ENCODE measurements around the gene CCDC124.
"Not testable (repeated sequence)": the region's sequence is repeated elsewhere in the genome, so short reads cannot be mapped to it uniquely, and the experiment has no call there.

Gene CCDC124

DNA sequence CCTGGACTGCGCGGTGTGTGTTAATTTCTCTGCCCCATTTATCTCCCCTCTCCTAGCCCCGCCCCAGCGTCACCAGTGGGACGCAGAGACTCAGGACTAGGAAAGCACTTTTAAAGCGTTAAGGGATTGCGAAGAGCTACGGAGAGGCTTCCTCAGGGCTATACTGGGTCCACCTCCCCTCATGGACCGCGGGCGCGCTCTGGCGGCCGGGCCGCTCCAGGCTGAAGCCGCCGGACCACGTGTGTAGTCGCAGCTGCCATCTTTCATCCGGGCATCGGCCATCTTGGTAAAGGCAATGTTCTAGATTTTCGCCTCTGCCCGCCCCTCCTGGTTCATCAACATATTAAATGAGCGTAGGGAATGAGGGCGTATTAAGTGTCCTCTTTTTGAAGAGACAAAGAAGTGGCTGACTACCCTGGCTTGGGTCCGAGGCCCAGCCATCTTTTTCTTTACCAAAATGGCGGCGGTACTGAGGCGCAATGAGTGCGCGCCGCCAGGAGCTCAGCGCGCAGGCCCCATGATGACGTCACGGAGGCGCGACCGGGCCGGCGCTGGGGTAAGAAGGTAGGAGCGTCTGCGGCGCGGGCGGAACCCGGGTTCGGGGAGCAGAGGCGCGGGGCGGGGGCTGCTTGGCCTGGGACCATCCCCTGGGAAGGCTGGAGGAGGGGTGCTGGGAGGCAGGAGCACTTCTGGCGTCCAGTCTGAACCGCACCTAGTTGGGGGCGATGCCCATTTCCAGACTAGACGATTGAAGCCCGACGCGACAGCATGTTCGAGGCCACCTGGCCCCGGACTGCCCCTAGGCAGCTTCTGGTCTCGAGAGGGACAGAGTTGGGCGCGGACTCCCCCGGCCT, at the start of gene CCDC124:
CCDC124 (plus strand) TSS at position 531 of the 854 bp plus-strand sequence. CDS start 3,406 bp downstream, outside the sequence.
- peak; percentile 89 for DNase-seq

- no peak for DNase-seq
Measured at GRCh38 chr19:17883627-17884410, 49.0 kb upstream of the CCDC124 start.

GRCh38 chr19:17886515-17886914, 46.3 kb upstream of the CCDC124 start:
- DNase-seq = no peak

DNA sequence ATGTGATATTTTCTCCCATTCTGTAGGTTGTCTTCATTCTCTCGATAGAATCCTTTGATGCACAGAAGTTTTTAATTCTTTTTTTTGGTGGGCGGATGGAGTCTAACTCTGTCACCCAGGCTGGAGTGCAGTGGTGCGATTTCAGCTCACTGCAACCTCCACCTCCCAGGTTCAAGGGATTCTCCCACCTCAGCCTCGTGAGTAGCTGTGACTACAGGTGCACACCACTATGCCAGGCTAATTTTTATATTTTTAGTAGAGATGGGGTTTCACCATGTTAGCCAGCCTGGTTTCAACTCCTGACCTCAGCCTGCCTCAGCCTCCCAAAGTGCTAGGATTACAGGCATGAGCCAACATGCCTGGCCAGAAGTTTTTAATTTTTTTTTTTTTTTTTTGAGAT, 45.6 kb upstream of the CCDC124 start:
- not testable (repeated sequence) for DNase-seq

DNA sequence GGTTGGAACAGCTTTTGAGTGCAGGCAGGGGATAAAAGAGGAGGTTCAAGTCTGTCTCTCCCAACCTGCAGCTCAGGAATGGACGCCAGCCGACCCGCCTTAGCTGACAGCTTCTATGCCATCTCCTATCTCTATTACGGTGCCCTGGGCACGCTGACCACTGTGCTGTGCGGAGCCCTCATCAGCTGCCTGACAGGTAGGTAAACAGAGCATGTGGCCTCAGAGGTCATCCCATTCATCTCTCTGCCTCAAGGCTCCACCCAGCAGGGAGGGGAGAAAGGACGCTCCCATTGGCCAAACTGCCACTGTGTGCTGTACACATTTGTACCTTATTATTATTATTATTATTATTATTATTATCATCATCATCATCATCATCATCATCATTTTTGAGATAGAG, 44.6 kb upstream of the CCDC124 start:
- DNase-seq = no peak

DNA sequence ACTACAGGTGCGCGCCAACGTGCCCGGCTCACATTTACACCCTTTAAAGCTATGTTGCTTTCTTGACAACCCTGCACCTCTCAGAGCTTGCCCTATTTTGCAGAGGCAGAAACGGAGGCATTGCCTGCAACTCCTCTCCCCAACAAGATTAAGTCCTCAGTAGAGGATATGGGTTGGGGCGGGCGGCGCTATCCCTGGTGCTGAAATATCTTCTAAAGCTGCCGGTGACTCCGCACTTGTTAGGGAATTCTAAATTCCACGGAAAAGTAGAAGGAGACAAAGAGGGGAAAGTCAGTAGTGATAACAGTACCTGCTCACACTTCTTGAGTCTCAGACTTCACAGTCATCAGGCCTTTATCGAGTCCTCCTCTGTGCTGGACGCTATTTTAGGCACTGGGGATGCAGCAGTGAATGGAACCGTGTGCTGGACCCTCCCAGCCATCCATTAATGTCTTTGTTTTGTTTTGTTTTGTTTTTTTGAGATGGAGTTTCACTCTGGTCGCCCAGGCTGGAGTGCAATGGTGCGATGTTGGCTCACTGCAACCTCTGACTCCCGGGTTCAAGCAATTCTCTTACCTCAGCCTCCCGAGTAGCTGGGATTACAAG, 43.1 kb upstream of the CCDC124 start:
- DNase-seq = no peak

DNA sequence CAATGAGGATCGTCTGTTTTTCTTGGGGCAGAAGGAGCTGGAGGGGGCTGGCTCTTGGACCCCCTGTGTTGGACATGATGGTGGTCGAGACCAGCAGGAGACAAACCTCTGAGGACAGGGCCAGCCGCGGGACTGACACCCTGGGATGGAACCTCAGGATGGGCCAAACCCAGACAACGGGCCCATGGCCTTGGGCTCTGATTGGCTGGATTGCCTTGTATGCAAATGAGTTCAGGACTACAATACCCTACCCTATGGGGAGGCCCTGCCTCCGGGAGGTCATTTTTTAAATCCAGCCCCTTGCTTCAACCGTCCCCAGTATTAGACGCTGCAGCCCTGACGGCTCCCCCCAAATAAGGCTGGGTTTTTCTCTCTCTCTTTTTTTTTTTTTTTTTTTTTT, 39.0 kb upstream of the CCDC124 start:
- no peak for DNase-seq

GRCh38 chr19:17902701-17903100, 30.1 kb upstream of the CCDC124 start:
- no peak for DNase-seq

- no peak for DNase-seq
Measured at GRCh38 chr19:17908244-17908643, 24.6 kb upstream of the CCDC124 start.

GRCh38 chr19:17909003-17909732, 23.6 kb upstream of the CCDC124 start:
- no peak for DNase-seq

DNA sequence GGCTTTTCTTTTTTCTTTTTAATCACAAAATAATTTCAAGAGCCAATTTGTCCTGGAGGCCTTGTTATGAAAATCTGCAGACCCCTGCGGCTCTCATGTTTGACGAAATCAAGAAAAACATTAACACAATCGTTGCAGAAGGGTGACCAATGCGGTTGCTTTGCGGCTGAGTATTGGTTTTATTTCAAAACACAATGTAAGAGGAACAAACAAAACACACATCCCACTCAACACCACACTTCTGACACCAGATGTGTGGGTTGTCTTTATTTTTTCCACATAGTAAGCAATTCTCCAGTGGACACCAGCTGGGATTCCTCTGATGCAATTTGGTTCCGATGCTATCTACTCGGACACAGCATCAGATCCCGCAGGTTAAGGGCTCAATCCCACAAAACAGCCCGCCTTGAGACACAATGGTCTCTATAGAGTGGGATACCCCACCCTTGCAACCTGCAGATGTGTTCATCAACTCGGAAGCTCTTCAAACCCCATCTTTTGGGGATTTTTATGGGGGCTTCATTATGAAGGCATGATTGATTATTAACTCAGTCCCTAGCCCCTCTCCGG, 21.9 kb upstream of the CCDC124 start:
- no peak for DNase-seq

- DNase-seq = no peak
Measured at GRCh38 chr19:17915940-17916593, 16.7 kb upstream of the CCDC124 start.

- DNase-seq = not testable (repeated sequence)
Measured at GRCh38 chr19:17918151-17918550, 14.7 kb upstream of the CCDC124 start.

GRCh38 chr19:17919122-17919521, 13.7 kb upstream of the CCDC124 start:
- not testable (repeated sequence) for DNase-seq

DNA sequence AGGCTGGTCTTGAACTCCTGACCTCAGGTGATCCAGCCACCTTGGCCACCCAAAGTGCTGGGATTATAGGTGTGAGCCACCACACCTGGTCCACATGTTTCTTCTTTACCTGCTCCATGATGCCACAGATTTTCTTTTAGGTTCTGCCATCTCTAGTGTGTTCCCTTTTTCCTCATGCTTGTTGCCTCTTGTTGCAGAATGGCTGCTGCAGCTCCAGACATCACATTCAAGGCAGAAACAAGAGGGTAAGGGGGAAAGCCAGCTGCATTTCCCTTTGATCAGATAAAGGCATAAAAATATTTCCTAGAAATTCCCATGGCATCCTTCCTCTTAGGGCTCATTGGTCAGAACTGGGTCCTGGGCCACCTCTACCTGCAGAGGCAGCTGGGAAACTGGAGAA, 12.3 kb upstream of the CCDC124 start:
- no peak for DNase-seq

- DNase-seq = no peak
Measured at GRCh38 chr19:17922138-17922537, 10.7 kb upstream of the CCDC124 start.

GRCh38 chr19:17926044-17926443, 6.8 kb upstream of the CCDC124 start:
- no peak for DNase-seq

GRCh38 chr19:17929056-17929455, 3.8 kb upstream of the CCDC124 start:
- no peak for DNase-seq

DNA sequence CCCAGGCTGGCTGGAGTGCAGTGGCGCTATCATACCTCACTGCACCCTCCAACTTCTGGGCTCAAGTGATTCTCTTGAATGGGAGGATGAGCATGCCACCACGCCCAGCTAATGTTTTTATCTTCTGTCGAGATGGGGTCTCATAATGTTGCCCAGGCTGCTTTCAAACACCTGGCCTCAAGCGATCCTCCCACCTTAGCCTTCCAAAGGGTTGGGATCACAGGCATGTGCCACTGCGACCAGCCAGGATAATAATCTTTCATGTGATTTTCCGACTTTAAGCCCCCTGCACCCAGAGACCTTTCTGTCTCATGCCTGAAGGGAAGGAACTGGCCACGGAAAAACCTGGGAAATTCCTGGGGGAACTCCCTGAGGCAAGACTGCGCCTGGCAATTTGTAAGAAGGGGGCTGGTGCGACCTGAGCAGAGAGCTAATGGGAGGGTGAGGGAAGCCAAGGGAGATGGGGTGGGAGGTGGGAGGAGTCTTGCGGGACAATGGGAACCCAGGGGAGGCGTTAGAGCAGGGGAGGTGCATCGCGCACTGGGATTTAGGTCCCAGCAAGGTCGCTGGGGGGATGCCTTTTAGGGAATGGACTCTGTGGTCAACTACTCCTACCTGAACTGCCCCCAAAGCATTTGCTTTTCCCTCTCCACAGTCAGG, 1.2 kb upstream of the CCDC124 start:
- DNase-seq = peak; percentile 38

DNA sequence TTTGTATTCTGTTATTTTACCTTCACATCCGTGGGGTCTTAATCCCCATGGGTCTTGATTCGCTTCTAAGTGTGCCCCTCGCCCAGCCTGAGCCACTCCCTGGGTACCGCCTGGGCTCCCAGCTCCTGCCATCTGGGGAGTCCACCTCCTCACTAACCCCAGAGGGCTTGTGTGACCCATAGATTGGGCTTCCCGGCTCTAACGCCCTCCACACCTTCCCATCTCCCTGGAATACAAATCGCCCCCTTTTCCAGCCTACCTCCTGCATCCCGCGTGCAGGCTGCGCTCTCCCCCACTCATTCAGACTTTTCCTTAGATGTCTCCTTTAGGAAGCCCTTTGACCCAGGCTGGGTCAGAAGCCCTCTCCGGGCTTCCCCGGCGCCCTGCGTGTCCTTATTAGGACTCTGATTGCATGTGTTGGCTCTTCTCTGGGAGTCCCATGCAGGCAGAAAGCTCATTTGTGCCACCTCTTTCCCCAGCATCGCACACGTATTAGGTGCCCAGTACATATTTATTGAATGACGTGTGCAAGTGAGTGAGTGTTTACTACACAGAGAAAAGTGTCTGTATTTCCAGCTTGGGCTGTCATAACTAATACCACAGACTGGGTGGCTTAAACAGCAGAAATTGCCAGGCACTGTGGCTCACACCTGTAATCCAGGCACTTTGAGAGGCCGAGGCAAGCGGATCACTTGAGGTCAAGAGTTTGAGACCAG, 757 bp downstream of the CCDC124 start:
- no peak for DNase-seq

DNA sequence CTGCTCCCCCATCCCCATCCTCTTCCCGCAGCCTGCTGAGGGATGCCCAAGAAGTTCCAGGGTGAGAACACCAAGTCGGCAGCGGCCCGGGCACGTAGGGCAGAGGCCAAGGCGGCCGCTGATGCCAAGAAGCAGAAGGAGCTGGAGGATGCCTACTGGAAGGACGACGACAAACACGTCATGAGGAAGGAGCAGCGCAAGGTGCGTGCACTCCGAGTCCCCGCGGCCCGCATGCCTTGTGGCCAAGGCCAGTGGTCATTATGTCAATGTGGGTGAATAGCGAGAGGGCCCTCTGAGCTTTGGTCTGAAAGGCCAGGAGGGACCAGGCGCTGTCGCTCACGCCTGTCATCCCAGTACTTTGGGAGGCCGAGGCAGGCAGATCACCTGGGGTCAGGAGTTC, 3.6 kb downstream of the CCDC124 start:
- no peak for DNase-seq

All from NCI-H1436 (cell line).